ENCODE results near the gene MAGEB3. TPM values are rescaled to one million over a fixed set of nuclear protein-coding genes. Genes with fewer than 3 reads are reported as not detected.
A peak's percentile ranks its signal among the peaks of the same experiment; 100 is the strongest.
"Not testable (repeated sequence)": the region's sequence is repeated elsewhere in the genome, so short reads cannot be mapped to it uniquely, and the experiment has no call there.

MAGEB3 gene
- polyA plus RNA-seq, 2 of the 4 experiments (the other 2 are of a cell fraction): not detected

GRCh38 chrX:30183554-30183953, 46.9 kb upstream of the MAGEB3 start:
- CTCF ChIA-PET: no interaction called here
- 23% methylated on average over 3 of the region's 3 CpGs for WGBS (ENCODE audit: missing lambda C conversion rate)
- TF ChIP-seq, protein P1, sequence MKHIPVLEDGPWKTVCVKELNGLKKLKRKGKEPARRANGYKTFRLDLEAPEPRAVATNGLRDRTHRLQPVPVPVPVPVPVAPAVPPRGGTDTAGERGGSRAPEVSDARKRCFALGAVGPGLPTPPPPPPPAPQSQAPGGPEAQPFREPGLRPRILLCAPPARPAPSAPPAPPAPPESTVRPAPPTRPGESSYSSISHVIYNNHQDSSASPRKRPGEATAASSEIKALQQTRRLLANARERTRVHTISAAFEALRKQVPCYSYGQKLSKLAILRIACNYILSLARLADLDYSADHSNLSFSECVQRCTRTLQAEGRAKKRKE (CRISPR knock-in tag; IDR thresholded peaks at IDR 0.05; ENCODE audit: low read depth): no peak
- TF ChIP-seq PHF8 (IDR thresholded peaks at IDR 0.05; ENCODE audit: borderline replicate concordance, low read depth): no peak
- TF ChIP-seq HEYL (CRISPR knock-in tag; IDR thresholded peaks at IDR 0.05): no peak
- no peak for TF ChIP-seq HDAC2 (IDR thresholded peaks at IDR 0.05)
- TF ChIP-seq EP300 (IDR thresholded peaks at IDR 0.05): no peak
- TF ChIP-seq, protein P2, sequence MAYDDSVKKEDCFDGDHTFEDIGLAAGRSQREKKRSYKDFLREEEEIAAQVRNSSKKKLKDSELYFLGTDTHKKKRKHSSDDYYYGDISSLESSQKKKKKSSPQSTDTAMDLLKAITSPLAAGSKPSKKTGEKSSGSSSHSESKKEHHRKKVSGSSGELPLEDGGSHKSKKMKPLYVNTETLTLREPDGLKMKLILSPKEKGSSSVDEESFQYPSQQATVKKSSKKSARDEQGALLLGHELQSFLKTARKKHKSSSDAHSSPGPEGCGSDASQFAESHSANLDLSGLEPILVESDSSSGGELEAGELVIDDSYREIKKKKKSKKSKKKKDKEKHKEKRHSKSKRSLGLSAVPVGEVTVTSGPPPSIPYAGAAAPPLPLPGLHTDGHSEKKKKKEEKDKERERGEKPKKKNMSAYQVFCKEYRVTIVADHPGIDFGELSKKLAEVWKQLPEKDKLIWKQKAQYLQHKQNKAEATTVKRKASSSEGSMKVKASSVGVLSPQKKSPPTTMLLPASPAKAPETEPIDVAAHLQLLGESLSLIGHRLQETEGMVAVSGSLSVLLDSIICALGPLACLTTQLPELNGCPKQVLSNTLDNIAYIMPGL (CRISPR knock-in tag; IDR thresholded peaks at IDR 0.05; ENCODE audit: borderline replicate concordance): no peak
- TF ChIP-seq PBX3 (IDR thresholded peaks at IDR 0.05): no peak
- TF ChIP-seq ESRRA (IDR thresholded peaks at IDR 0.05; ENCODE audit: borderline replicate concordance, low read length): no peak
- TF ChIP-seq EHMT2 (IDR thresholded peaks at IDR 0.05; ENCODE audit: low read depth): no peak
- no peak for TF ChIP-seq ELK1 (IDR thresholded peaks at IDR 0.05; ENCODE audit: low read depth, low read length)
- no peak for TF ChIP-seq RNF2 (IDR thresholded peaks at IDR 0.05; ENCODE audit: borderline replicate concordance, low read depth)
- no peak for TF ChIP-seq ZFP36 (IDR thresholded peaks at IDR 0.05; ENCODE audit: borderline replicate concordance, partially characterized antibody)
- no peak for TF ChIP-seq POLR2A (IDR thresholded peaks at IDR 0.05; ENCODE audit: low read length)
- Histone ChIP-seq H3K4me2 (no peak overlapping the region), H3K4me3 (no peak overlapping the region), H3K9me3 (no peaks in the 10 kb centered on the region), H3K4me1 (no peaks in the 10 kb centered on the region), H3K27ac (no peak overlapping the region)
- POLR2A ChIA-PET: no interaction called here
- peak; percentile 49 for FAIRE-seq
- no peak for ATAC-seq
- DNase-seq (ENCODE audit: low read depth in 1 of 2, low spot score in 1 of 2): no peak

- no peak for ATAC-seq
- Histone ChIP-seq H3K27ac (no peak overlapping the region), H3K4me3 (no peak overlapping the region), H3K9me3 (no peaks in the 10 kb centered on the region), H3K4me1 (no peaks in the 10 kb centered on the region), H3K4me2 (no peak overlapping the region)
- 62% methylated on average over 2 of the region's 2 CpGs for WGBS (ENCODE audit: missing lambda C conversion rate)
- TF ChIP-seq HOXB13 (CRISPR knock-in tag; IDR thresholded peaks at IDR 0.05; ENCODE audit: low read depth) (no peak), CEBPB (IDR thresholded peaks at IDR 0.05) (no peak), CTCF (IDR thresholded peaks at IDR 0.05) (no peak), JUN (IDR thresholded peaks at IDR 0.05) (no peak), RAD21 (conservative IDR thresholded peaks at IDR 0.05 in 1 of 2, IDR thresholded peaks at IDR 0.05 in 1 of 2) (no peak), BHLHE40 (IDR thresholded peaks at IDR 0.05; ENCODE audit: low read depth, low read length) (no peak), POLR2A (IDR thresholded peaks at IDR 0.05; ENCODE audit: low read length) (no peak), ZSCAN20 (CRISPR knock-in tag; IDR thresholded peaks at IDR 0.05) (no peak), FOSL2 (IDR thresholded peaks at IDR 0.05) (no peak), FOSL2 (CRISPR knock-in tag; IDR thresholded peaks at IDR 0.05) (no peak), EHMT2 (IDR thresholded peaks at IDR 0.05; ENCODE audit: low read depth) (no peak), PHF8 (IDR thresholded peaks at IDR 0.05; ENCODE audit: borderline replicate concordance, low read depth) (no peak), TFCP2L1 (CRISPR knock-in tag; IDR thresholded peaks at IDR 0.05) (no peak), EHF (CRISPR knock-in tag; IDR thresholded peaks at IDR 0.05) (no peak), POLR2AphosphoS2 (conservative IDR thresholded peaks at IDR 0.05; ENCODE audit: low read length) (no peak), SREBF2 (IDR thresholded peaks at IDR 0.05) (no peak)
- TF ChIP-seq, protein P1 (CRISPR knock-in tag; IDR thresholded peaks at IDR 0.05; ENCODE audit: low read depth): no peak
- TF ChIP-seq, protein P3, sequence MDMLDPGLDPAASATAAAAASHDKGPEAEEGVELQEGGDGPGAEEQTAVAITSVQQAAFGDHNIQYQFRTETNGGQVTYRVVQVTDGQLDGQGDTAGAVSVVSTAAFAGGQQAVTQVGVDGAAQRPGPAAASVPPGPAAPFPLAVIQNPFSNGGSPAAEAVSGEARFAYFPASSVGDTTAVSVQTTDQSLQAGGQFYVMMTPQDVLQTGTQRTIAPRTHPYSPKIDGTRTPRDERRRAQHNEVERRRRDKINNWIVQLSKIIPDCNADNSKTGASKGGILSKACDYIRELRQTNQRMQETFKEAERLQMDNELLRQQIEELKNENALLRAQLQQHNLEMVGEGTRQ (IDR thresholded peaks at IDR 0.05): no peak
- DNase-seq (ENCODE audit: low read depth in 1 of 2, low spot score in 1 of 2): no peak
- ChIA-PET CTCF (no interaction called here), POLR2A (no interaction called here)
- FAIRE-seq: no peak
Observed at GRCh38 chrX:30190426-30190825, 40.0 kb upstream of the MAGEB3 start.

- H3K9me3 ChIP-seq; DNase-seq (ENCODE audit: low read depth in 1 of 2, low spot score in 1 of 2); ATAC-seq; H3K27ac ChIP-seq; H3K4me1 ChIP-seq; H3K4me3 ChIP-seq; POLR2A ChIA-PET; H3K4me2 ChIP-seq; CTCF ChIA-PET; FAIRE-seq: not testable (repeated sequence)
- WGBS (ENCODE audit: missing lambda C conversion rate): 30% methylated on average over 5 of the region's 6 CpGs
Observed at GRCh38 chrX:30193910-30194309, 36.5 kb upstream of the MAGEB3 start.
